ENCODE data around the gene MFF.

The MFF gene, protein sequence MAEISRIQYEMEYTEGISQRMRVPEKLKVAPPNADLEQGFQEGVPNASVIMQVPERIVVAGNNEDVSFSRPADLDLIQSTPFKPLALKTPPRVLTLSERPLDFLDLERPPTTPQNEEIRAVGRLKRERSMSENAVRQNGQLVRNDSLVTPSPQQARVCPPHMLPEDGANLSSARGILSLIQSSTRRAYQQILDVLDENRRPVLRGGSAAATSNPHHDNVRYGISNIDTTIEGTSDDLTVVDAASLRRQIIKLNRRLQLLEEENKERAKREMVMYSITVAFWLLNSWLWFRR

GRCh38 chr2:227324995-227325838, at the start of gene MFF:
Gene MFF, plus strand, starts transcription at chr2:227325251. Its CDS starts 5,415 bp downstream, at chr2:227330666.
- peak; percentile 63 to 94 (median 86) for DNase-seq

DNA sequence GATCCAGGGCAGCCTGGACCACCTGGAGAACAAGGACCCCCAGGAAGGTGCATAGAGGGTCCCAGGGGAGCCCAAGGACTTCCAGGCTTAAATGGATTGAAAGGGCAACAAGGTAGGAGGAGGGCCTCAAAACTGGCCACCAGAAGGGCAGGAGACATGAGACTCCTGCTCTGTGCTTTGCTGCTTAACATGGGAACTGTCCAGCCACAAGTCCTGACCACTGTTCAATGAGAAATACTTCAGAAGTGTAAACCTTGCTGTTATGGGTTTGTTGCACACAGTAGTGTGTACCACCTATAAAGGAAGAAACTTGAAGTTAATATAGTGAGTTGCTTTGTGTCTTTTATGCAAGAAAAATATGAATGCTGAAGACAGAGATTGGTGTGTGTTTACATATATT, 44.2 kb upstream of the MFF start:
- DNase-seq, result no peak

GRCh38 chr2:227285741-227286236, 39.3 kb upstream of the MFF start:
- DNase-seq, result no peak

- no peak for DNase-seq
Observed at GRCh38 chr2:227287771-227288170, 37.3 kb upstream of the MFF start.

GRCh38 chr2:227292314-227292713, 32.7 kb upstream of the MFF start:
- no peak for DNase-seq

DNA sequence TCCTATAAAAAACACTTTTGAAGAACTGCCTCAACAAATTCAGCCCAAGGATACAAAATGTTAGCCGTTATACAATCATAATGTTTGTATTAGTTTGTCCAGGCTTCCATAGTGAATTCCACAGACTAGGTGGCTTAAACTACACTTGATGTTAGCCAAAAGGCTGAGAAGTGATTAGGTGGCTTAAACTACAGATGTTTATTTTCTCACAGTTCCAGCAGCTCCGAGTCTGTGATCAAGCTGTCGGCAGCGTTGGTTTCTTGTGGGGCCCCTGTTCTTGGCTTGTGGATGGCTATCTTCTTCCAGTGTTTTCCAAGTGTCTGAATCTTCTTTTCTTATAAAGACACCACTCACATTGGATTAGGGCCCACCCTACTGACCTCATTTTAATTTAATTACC, 31.5 kb upstream of the MFF start:
- DNase-seq, result no peak

GRCh38 chr2:227295806-227296205, 29.2 kb upstream of the MFF start:
- DNase-seq, result no peak

DNA sequence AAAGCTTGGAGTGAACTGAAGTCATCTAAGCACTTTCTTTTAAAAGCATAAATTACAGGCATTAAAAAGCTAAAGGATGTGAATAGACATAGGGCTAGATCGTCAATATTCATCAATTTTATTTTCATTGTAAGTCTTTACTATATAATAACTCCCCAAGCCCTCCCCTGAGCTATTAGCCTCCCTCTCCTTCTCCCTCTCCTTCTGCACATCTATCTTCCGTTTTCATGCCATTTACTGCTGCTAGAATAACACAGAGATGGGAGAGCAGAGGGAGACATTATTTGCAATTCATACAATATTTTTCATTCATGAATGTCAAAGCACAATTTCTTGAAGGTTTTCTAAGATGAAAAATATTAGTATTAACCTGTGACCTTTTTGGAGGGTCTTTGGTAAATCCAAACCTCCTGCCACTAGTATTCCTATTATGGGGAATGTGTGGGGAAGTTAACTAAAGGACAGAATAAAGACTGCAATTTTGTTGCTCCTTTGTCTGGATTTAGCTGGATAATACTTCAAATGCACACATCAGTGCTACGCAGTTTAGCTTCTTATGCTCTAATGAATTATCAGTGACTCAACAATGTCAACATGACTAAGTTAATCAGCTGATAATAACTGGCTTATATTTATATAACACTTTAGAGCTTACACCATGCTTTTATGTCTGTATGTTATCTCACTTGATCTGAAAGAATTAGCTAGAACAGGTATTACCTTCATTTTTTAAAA, 28.2 kb upstream of the MFF start:
- DNase-seq, result no peak

GRCh38 chr2:227301523-227301922, 23.5 kb upstream of the MFF start:
- no peak for DNase-seq

GRCh38 chr2:227308784-227309183, 16.3 kb upstream of the MFF start:
- DNase-seq, result no peak

GRCh38 chr2:227310756-227311110, 14.3 kb upstream of the MFF start:
- no peak for DNase-seq

DNA sequence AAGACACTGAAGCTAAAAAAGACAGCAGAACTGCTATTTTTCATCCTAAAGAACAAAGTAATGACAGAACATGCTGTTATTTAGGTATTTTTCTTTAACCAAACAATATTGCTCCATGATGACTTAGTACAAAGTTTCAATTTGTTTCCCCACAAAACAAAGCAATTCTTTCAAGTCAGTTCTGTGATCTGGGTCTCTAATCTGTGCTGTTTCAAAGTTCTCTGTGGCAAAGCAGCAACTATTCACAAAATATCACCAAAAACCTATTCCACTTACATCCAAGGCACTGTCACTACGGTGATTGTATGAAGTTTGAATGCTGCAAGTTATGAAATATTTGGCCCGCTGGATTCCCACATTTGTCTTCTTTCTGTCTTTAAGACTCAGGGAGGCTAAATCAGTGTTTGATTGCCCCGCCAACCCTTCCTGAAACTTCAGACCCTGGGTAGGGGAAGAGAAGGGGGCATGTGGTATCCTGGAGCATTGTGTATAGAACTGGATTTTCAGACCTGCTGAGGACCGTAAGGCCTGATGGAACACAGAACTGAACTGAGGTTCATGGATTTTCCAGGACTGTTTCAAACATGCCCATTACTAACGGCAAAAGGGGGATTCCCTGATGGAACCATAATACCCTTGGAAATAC, 13.1 kb upstream of the MFF start:
- DNase-seq, result no peak

DNA sequence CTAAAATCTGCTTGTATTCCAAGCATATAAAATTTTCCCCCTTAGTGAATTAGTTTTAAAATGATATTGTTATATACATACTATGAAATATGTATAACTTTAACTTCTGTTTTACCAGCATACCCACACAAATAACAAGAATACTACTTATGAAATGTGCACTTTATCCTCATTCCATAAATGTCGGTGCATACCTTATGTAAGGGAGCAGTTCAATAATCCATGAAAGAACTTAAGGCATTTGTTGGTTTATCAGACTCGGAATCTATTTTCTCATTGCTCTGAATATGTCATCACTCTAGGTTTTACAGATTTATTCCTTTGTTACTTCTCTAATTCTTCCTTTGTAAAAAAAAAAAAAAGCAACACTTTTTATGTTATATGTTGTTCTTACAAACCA, 12.5 kb upstream of the MFF start:
- DNase-seq, result no peak

DNA sequence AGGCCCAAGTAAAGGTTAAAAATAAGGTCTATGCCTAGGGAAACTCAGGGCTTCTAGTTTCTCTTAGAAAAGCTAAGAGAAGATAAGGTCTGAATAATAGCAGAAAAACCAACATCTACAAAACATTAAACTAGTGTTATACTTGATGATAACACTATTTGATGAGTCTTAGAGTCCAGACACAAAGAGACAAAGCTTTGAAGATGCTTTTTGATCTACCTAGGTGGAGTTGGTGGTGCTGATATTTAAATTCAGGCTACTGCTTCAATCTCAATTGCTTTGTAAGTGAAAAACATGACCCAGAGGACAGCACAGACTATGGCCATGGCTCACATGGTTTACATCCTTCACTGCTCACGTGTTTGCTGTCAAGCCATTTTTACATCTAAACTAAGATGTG, 11.7 kb upstream of the MFF start:
- no peak for DNase-seq

DNA sequence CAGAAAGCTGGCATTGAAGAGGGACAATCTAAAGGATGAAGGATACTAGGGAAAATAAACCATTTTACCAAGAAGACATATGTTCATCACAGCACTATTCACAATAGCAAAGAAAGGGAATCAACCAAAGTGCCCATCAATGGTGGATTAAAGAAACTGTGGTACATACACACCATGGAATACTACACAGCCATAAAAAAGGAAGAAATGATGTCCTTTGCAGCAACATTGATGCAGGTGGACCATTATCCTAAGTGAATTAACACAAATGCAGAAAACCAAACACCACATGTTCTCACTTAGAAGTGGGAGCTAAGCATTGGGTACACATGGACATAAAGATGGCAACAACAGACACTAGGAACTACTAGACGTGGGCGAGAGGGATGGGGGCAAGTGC, 7.2 kb upstream of the MFF start:
- no peak for DNase-seq

GRCh38 chr2:227320305-227321094, 4.6 kb upstream of the MFF start:
- no peak for DNase-seq

DNA sequence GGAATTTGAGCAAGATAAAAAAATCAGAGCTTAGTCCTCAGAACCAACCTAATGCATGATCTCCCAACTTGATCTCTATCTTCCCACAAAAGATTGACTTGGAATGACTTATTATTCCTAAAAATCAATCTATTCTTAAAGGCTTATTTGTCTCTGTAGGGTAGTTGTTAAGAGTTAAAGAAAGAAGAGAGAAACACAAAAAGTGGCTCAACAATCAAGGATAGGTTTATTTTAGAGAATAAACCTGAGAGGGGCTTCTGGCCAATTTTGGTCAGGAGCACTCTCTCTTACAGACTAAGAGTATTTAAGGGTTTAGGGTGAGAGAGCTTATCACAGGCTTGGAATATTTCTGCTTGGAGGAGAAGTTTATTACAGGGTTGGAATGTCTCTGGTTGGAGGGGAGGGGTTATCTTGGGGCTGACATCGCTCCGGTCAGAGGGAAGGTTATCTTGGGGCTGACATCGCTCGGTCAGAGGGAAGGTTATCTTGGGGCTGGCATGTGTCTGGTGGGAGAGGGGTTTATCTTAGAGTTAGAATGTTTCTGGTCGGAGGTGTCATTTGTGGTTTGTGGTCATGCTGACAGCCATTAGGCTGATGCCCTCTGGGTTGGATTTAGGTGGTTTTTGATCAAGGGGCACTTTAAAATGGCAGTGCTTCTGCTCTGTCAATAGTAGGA, 2.4 kb upstream of the MFF start:
- DNase-seq, result no peak

- no peak for DNase-seq
Observed at GRCh38 chr2:227323818-227324217, 1.2 kb upstream of the MFF start.

DNA sequence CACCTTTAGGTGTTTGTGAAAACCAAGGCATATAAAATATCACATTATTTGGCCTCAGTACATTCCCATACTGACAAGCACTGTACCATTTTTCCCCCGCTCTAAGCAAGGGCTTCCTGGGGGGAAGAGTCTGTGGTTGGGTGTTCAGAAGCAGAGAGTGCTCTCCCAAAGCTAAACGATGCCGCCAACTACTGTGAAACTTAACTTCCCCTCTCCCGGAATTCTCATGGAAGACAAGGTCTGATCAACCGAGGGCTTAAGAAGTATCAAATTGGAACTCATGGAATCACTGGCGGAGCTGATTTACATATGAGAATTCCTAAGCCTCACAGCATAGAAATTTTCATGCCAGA, 433 bp upstream of the MFF start:
- peak in 7 of 51 donors; percentile 2 to 40 (median 28) for DNase-seq

- DNase-seq, result peak in 22 of 51 donors; percentile 5 to 63 (median 32)
Observed at GRCh38 chr2:227325839-227326195, 766 bp downstream of the MFF start.

Data from hypothalamus (tissue), 51 donors.